CD4-positive, alpha-beta T cell (primary cell): Measurements from ENCODE around the gene MLEC. TPM values are rescaled to one million over a fixed set of nuclear protein-coding genes. Genes with fewer than 3 reads are reported as not detected.

ENCODE experiments used
- ATAC-seq: fragments of 200-7000 bp; cut with Tn5 transposase; one replicate; pipeline ENCODE4 v1.10.0; 2022; ENCODE audit warnings: mild to moderate bottlenecking; ENCODE audit not compliant: poor library complexity
- CTCF ChIA-PET: fragments of 350-600 bp; sonication (Branson Sonifier 250); formaldehyde crosslinking; loops from one replicate; lab custom pipeline; 2021; ENCODE audit warnings: antibody characterized with exemption, inconsistent platforms; lab: Charles Lee
- POLR2A ChIA-PET: fragments of 350-600 bp; sonication (Branson Sonifier 250); formaldehyde crosslinking; loops from one replicate; lab custom pipeline; 2021; ENCODE audit warnings: antibody characterized with exemption, inconsistent platforms; lab: Charles Lee
- DNase-seq, 14 experiments: peaks; one replicate each; pipeline ENCODE4 v3.0.0-alpha.2; 2013 to 2020; ENCODE audit warnings: mixed read lengths in 2 of 14
- H3K27ac ChIP-seq, 2 donors: one replicate each; pipeline versions ENCODE4 v1.5.1 to v1.7.0; 2013; ENCODE audit warnings: low read length in 2 of 2, low read depth in 1 of 2, mild to moderate bottlenecking in 1 of 2
- H3K27me3 ChIP-seq, 2 experiments: 1 replicate in 1 of 2; 2 replicates in 1 of 2; pipeline versions ENCODE4 v1.6.1 to v1.7.0; 2013; ENCODE audit warnings: low read length in 2 of 2, control low read depth in 1 of 2, mild to moderate bottlenecking in 1 of 2, moderate library complexity in 1 of 2; ENCODE audit not compliant: insufficient read depth in 2 of 2, control insufficient read depth in 1 of 2
- H3K36me3 ChIP-seq: one replicate; pipeline ENCODE4 v1.6.1; 2013; ENCODE audit warnings: low read length, control low read depth; ENCODE audit not compliant: insufficient read depth
- H3K4me1 ChIP-seq: one replicate; pipeline ENCODE4 v1.6.1; 2013; ENCODE audit warnings: low read length, control low read depth; ENCODE audit not compliant: insufficient read depth
- H3K4me3 ChIP-seq: one replicate; pipeline ENCODE4 v1.5.1; 2013; ENCODE audit warnings: mild to moderate bottlenecking, low read length, moderate library complexity
- H3K9me3 ChIP-seq, 2 experiments: 1 replicate in 1 of 2; 2 replicates in 1 of 2; pipeline versions ENCODE4 v1.6.1 to v1.7.0; 2013; ENCODE audit warnings: low read length in 2 of 2, mild to moderate bottlenecking in 2 of 2, control low read depth in 1 of 2, moderate library complexity in 1 of 2; ENCODE audit not compliant: control insufficient read depth in 1 of 2, insufficient read depth in 1 of 2
- H3K27ac Mint-ChIP-seq: one replicate; pipeline ENCODE4 v1.8.0; 2020; ENCODE audit warnings: mixed read lengths
- H3K27me3 Mint-ChIP-seq: one replicate; pipeline ENCODE4 v1.8.0; 2021; ENCODE audit warnings: mixed read lengths
- H3K36me3 Mint-ChIP-seq: one replicate; pipeline ENCODE4 v1.8.0; 2021; ENCODE audit warnings: low read depth, mixed read lengths
- H3K4me1 Mint-ChIP-seq: one replicate; pipeline ENCODE4 v1.8.0; 2021; ENCODE audit warnings: low read depth, mixed read lengths
- H3K4me3 Mint-ChIP-seq: one replicate; pipeline ENCODE4 v1.8.0; 2020; ENCODE audit warnings: mild to moderate bottlenecking, mixed read lengths
- H3K9me3 Mint-ChIP-seq: one replicate; pipeline ENCODE4 v1.8.0; 2020; ENCODE audit warnings: mixed read lengths
- intact Hi-C, 2 experiments: fragments of 100-400 bp; cut with DNase I in 1 of 2; cut with micrococcal nuclease in 1 of 2; formaldehyde crosslinking; loops; one replicate each; pipeline versions ENCODE4 v1.15.1 to v1.9.0; 2023 to 2025; cut with DNase I, micrococcal nuclease
- total RNA-seq, 174 experiments: library from RNA in 2 of 174; stranded (reverse) in 2 of 174; gene quantifications; one replicate each; pipeline ENCODE4 v1.2.3 and lab custom pipeline; 2021 to 2026
- TF ChIP-seq, protein P1 (sequence below): fragments of 200-600 bp; IDR thresholded peaks from one replicate; pipeline ENCODE4 v1.8.0; 2022; ENCODE audit warnings: antibody characterized with exemption, mild to moderate bottlenecking

The MLEC gene
- total RNA-seq, 2 experiments from 2014 or later = 20.7 to 22.1 TPM

DNA sequence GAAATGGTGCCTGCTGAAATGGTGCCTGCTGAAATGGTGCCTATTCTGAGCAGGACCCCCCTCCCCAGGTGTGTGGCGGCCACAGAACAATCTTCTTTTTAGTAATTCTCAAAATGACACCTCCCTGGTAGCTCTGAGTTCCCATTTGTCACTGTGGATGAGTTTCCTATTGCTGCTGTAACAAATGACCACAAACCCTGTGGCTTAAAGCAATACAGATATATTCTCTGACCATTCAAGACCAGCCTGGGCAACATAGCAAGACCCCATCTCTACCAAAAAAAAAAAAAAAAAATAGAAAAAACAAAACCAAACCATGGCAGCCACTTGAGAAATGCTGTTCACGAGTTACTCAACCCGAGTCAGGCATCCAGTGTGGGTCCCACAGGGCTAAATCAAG lies 46.6 kb downstream of the MLEC start:
- no peaks in the 10 kb centered on the region for H3K27me3 Mint-ChIP-seq

GRCh38 chr12:120734210-120734609 lies 47.3 kb downstream of the MLEC start:
- no peak for ATAC-seq
- CTCF ChIA-PET = no interaction called here
- POLR2A ChIA-PET = no interaction called here

More for the DNA sequence above, 46.6 kb downstream of the MLEC start:
- Histone ChIP-seq H3K36me3 (peaks cover 5% of the 10 kb centered on the region), H3K27me3 (no peaks in the 10 kb centered on the region), H3K4me1 (no peaks in the 10 kb centered on the region), H3K27ac (no peak overlapping the region), H3K9me3 (no peaks in the 10 kb centered on the region), H3K4me3 (no peak overlapping the region)
- ATAC-seq (no peak), DNase-seq (no peak)
- H3K4me1 Mint-ChIP-seq = no peaks in the 10 kb centered on the region
- no peak overlapping the region for H3K27ac Mint-ChIP-seq
- TF ChIP-seq, protein P1, sequence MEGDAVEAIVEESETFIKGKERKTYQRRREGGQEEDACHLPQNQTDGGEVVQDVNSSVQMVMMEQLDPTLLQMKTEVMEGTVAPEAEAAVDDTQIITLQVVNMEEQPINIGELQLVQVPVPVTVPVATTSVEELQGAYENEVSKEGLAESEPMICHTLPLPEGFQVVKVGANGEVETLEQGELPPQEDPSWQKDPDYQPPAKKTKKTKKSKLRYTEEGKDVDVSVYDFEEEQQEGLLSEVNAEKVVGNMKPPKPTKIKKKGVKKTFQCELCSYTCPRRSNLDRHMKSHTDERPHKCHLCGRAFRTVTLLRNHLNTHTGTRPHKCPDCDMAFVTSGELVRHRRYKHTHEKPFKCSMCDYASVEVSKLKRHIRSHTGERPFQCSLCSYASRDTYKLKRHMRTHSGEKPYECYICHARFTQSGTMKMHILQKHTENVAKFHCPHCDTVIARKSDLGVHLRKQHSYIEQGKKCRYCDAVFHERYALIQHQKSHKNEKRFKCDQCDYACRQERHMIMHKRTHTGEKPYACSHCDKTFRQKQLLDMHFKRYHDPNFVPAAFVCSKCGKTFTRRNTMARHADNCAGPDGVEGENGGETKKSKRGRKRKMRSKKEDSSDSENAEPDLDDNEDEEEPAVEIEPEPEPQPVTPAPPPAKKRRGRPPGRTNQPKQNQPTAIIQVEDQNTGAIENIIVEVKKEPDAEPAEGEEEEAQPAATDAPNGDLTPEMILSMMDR = no peak
- H3K36me3 Mint-ChIP-seq = peaks cover 33% of the 10 kb centered on the region
- POLR2A ChIA-PET = interaction anchor here (0.6 kb wide), 1 partner anchor 114 kb away, joined by 4 read pairs; no protein-coding TSS in a partner anchor
- no peaks in the 10 kb centered on the region for H3K9me3 Mint-ChIP-seq
- intact Hi-C loops = no loop called here
- CTCF ChIA-PET = no interaction called here
- no peak overlapping the region for H3K4me3 Mint-ChIP-seq

GRCh38 chr12:120735181-120735580 lies 48.2 kb downstream of the MLEC start:
- H3K36me3 Mint-ChIP-seq = peaks cover 25% of the 10 kb centered on the region
- H3K36me3 ChIP-seq = peaks cover 5% of the 10 kb centered on the region
- H3K27ac ChIP-seq = no peak overlapping the region
- CTCF ChIA-PET = no interaction called here
- intact Hi-C loops = no loop called here
- H3K27me3 Mint-ChIP-seq = no peaks in the 10 kb centered on the region
- no peaks in the 10 kb centered on the region for H3K4me1 Mint-ChIP-seq
- DNase-seq (no peak), ATAC-seq (no peak)
- no peaks in the 10 kb centered on the region for H3K4me1 ChIP-seq
- H3K4me3 ChIP-seq = no peak overlapping the region
- H3K9me3 ChIP-seq = no peaks in the 10 kb centered on the region
- TF ChIP-seq, protein P1 = no peak
- H3K27ac Mint-ChIP-seq = no peak overlapping the region
- H3K27me3 ChIP-seq = no peaks in the 10 kb centered on the region
- no peaks in the 10 kb centered on the region for H3K9me3 Mint-ChIP-seq
- POLR2A ChIA-PET = no interaction called here
- H3K4me3 Mint-ChIP-seq = no peak overlapping the region

More at GRCh38 chr12:120734210-120734609, 47.3 kb downstream of the MLEC start:
- intact Hi-C loops = no loop called here
- no peaks in the 10 kb centered on the region for H3K9me3 ChIP-seq
- peaks cover 33% of the 10 kb centered on the region for H3K36me3 Mint-ChIP-seq
- no peaks in the 10 kb centered on the region for H3K4me1 ChIP-seq
- H3K4me1 Mint-ChIP-seq = no peaks in the 10 kb centered on the region
- no peaks in the 10 kb centered on the region for H3K27me3 Mint-ChIP-seq
- peaks cover 5% of the 10 kb centered on the region for H3K36me3 ChIP-seq
- H3K4me3 ChIP-seq = no peak overlapping the region
- no peaks in the 10 kb centered on the region for H3K27me3 ChIP-seq
- no peak overlapping the region for H3K27ac Mint-ChIP-seq
- H3K27ac ChIP-seq = no peak overlapping the region
- TF ChIP-seq, protein P1 = no peak
- H3K9me3 Mint-ChIP-seq = no peaks in the 10 kb centered on the region
- no peak for DNase-seq
- H3K4me3 Mint-ChIP-seq = no peak overlapping the region
